Nephron (organoid): Measurements from ENCODE around the gene ADGRG1.
"Not testable (repeated sequence)": the region's sequence is repeated elsewhere in the genome, so short reads cannot be mapped to it uniquely, and the experiment has no call there.

Source experiments
- H3K27ac Mint-ChIP-seq, 3 experiments: 2 replicates each; pipeline ENCODE4 v1.8.0; 2020; ENCODE audit warnings: mixed read lengths in 3 of 3, mild to moderate bottlenecking in 2 of 3, moderate library complexity in 1 of 3
- H3K27me3 Mint-ChIP-seq: 2 replicates; pipeline ENCODE4 v1.8.0; 2021; ENCODE audit warnings: low read depth, mild to moderate bottlenecking, moderate library complexity, mixed read lengths
- H3K36me3 Mint-ChIP-seq: 2 replicates; pipeline ENCODE4 v1.8.0; 2020; ENCODE audit warnings: low read depth, mixed read lengths
- H3K4me1 Mint-ChIP-seq: 2 replicates; pipeline ENCODE4 v1.8.0; 2020; ENCODE audit warnings: mixed read lengths
- H3K4me3 Mint-ChIP-seq, 3 experiments: 2 replicates each; pipeline ENCODE4 v1.8.0; 2020; ENCODE audit warnings: mild to moderate bottlenecking in 3 of 3, mixed read lengths in 3 of 3, moderate library complexity in 2 of 3
- H3K9me3 Mint-ChIP-seq: 2 replicates; pipeline ENCODE4 v1.8.0; 2020; ENCODE audit warnings: mixed read lengths
- CTCF ChIP-seq, 3 experiments: fragments of 200-600 bp; sonication (generic); IDR thresholded peaks; one replicate each; pipeline ENCODE4 v1.5.0; 2021; ENCODE audit warnings: antibody characterized with exemption in 3 of 3; ENCODE audit not compliant: unreplicated experiment in 3 of 3

The ADGRG1 gene

DNA sequence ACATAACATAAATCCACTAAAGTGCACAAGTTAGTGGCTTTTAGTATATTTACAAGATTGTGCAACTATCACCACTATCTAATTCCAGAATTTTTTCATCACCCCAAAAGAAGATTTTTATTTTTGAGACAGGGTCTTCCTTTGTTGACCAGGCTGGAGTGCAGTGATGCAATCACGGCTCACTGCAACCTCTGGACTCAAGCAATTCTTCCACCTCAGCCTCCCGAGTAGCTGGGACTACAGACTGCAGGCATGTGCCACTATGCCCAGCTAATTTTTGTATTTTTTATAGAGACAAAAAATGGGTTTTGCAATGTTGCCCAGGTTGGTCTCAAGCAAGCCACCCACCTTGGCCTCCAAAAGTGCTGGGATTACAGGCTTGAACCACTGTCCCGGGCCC is 81.2 kb downstream of the ADGRG1 start:
- Mint-ChIP-seq H3K4me3 (no peak overlapping the region), H3K36me3 (no peaks in the 10 kb centered on the region), H3K27ac (no peak overlapping the region), H3K4me1 (no peaks in the 10 kb centered on the region), H3K9me3 (peaks cover 4% of the 10 kb centered on the region), H3K27me3 (peaks cover 7% of the 10 kb centered on the region)
- TF ChIP-seq CTCF (IDR thresholded peaks at IDR 0.05; ENCODE audit: unreplicated experiment in 3 of 3) = no peak

GRCh38 chr16:57711346-57711745 is 82.9 kb downstream of the ADGRG1 start:
- no peaks in the 10 kb centered on the region for H3K36me3 Mint-ChIP-seq
- TF ChIP-seq CTCF (IDR thresholded peaks at IDR 0.05; ENCODE audit: unreplicated experiment in 3 of 3) = no peak
- no peak overlapping the region for H3K27ac Mint-ChIP-seq
- peaks cover 4% of the 10 kb centered on the region for H3K9me3 Mint-ChIP-seq
- H3K27me3 Mint-ChIP-seq = peaks cover 7% of the 10 kb centered on the region
- no peaks in the 10 kb centered on the region for H3K4me1 Mint-ChIP-seq
- H3K4me3 Mint-ChIP-seq = no peak overlapping the region

- TF ChIP-seq CTCF (IDR thresholded peaks at IDR 0.05; ENCODE audit: unreplicated experiment in 3 of 3) = no peak
- Mint-ChIP-seq H3K36me3 (no peaks in the 10 kb centered on the region), H3K27ac (no peak overlapping the region), H3K4me3 (no peak overlapping the region), H3K4me1 (no peaks in the 10 kb centered on the region), H3K9me3 (peaks cover under 1% of the 10 kb centered on the region), H3K27me3 (peaks cover 9% of the 10 kb centered on the region)
These were observed 83.6 kb downstream of the ADGRG1 start for GRCh38 chr16:57711993-57712392.

DNA sequence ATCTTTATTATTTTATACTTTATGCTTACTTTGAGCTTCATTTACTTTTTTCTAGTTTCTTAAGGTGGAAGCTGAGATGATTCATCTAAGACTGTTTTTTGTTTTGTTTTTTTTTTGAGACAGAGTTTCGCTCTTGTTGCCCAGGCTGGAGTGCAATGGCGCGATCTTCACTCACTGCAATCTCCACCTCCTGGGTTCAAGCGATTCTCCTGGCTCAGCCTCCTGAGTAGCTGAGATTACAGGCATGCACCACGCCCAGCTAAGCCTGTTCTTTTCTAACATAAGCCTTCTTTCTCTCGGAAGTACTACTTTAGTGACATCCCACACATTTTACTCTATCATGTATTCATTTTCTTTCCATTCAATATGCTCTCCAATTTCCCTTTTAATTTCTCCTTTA is 84.1 kb downstream of the ADGRG1 start:
- H3K4me3 Mint-ChIP-seq, H3K27ac Mint-ChIP-seq, H3K27me3 Mint-ChIP-seq, H3K36me3 Mint-ChIP-seq, H3K4me1 Mint-ChIP-seq, H3K9me3 Mint-ChIP-seq: not testable (repeated sequence)

DNA sequence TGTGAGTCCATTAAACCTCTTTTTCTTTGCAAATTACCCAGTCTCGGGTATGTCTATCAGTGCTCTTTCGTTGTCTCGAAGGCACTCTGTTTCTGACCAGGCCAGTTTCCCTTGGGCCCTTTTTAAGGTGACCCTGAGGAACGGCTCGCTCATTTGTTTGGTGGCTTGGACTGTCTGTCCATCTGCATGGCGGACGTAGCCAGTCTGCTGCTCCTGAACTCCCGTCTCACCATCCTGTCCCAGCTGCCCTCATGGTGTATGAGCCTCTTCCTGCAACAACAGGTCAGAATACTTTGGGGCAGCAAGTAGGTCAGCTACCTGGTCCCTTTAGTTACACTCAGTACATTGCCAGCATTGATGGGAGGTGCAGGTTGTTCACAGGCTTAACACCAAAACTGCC is 85.2 kb downstream of the ADGRG1 start:
- Mint-ChIP-seq H3K27ac (no peak overlapping the region), H3K36me3 (no peaks in the 10 kb centered on the region), H3K27me3 (peaks cover 9% of the 10 kb centered on the region), H3K4me1 (no peaks in the 10 kb centered on the region), H3K9me3 (no peaks in the 10 kb centered on the region), H3K4me3 (no peak overlapping the region)
- no peak for TF ChIP-seq CTCF (IDR thresholded peaks at IDR 0.05; ENCODE audit: unreplicated experiment in 3 of 3)

GRCh38 chr16:57714047-57714446 is 85.6 kb downstream of the ADGRG1 start:
- Mint-ChIP-seq H3K4me1 (no peaks in the 10 kb centered on the region), H3K27ac (no peak overlapping the region), H3K36me3 (no peaks in the 10 kb centered on the region), H3K9me3 (no peaks in the 10 kb centered on the region), H3K4me3 (no peak overlapping the region), H3K27me3 (peaks cover 9% of the 10 kb centered on the region)
- TF ChIP-seq CTCF (IDR thresholded peaks at IDR 0.05; ENCODE audit: unreplicated experiment in 3 of 3) = no peak
